ENCODE results near the gene CARS1. TPM values are rescaled to one million over a fixed set of nuclear protein-coding genes. Genes with fewer than 3 reads are reported as not detected.

Gene CARS1
- total RNA-seq, 1 experiment from 2014 or later: 67.6 TPM

- Mint-ChIP-seq H3K36me3 (ENCODE audit: insufficient read depth, unreplicated experiment) (no peaks in the 10 kb centered on the region), H3K9me3 (ENCODE audit: low read depth, unreplicated experiment) (no peaks in the 10 kb centered on the region), H3K4me3 (ENCODE audit: low read depth, unreplicated experiment) (no peak overlapping the region), H3K27me3 (ENCODE audit: unreplicated experiment) (peaks cover 33% of the 10 kb centered on the region), H3K4me1 (ENCODE audit: low read depth, unreplicated experiment) (peaks cover 7% of the 10 kb centered on the region), H3K27ac (ENCODE audit: unreplicated experiment) (no peak overlapping the region)
- intact Hi-C loops (cut with micrococcal nuclease; ENCODE audit: unreplicated experiment): no loop called here
- TF ChIP-seq CTCF (IDR thresholded peaks at IDR 0.05; ENCODE audit: unreplicated experiment): no peak
- no TSS peak for BruUV-seq (replicated peaks)
- no peak for DNase-seq
- CTCF ChIA-PET: no interaction called here
Observed at GRCh38 chr11:3080104-3080503, 22.9 kb upstream of the CARS1 start.

GRCh38 chr11:3077846-3078440, 20.7 kb upstream of the CARS1 start:
- CTCF ChIA-PET: interaction anchor here (1.1 kb wide), 1 partner anchor 13 kb away, joined by 3 read pairs; no protein-coding TSS in a partner anchor
- DNase-seq: no peak
- Mint-ChIP-seq H3K27me3 (ENCODE audit: unreplicated experiment) (peaks cover 33% of the 10 kb centered on the region), H3K4me1 (ENCODE audit: low read depth, unreplicated experiment) (peaks cover 7% of the 10 kb centered on the region), H3K36me3 (ENCODE audit: insufficient read depth, unreplicated experiment) (no peaks in the 10 kb centered on the region), H3K9me3 (ENCODE audit: low read depth, unreplicated experiment) (no peaks in the 10 kb centered on the region), H3K27ac (ENCODE audit: unreplicated experiment) (no peak overlapping the region), H3K4me3 (ENCODE audit: low read depth, unreplicated experiment) (no peak overlapping the region)
- no peak for TF ChIP-seq CTCF (IDR thresholded peaks at IDR 0.05; ENCODE audit: unreplicated experiment)
- intact Hi-C loops (cut with micrococcal nuclease; ENCODE audit: unreplicated experiment): no loop called here
- no TSS peak for BruUV-seq (replicated peaks)

DNA sequence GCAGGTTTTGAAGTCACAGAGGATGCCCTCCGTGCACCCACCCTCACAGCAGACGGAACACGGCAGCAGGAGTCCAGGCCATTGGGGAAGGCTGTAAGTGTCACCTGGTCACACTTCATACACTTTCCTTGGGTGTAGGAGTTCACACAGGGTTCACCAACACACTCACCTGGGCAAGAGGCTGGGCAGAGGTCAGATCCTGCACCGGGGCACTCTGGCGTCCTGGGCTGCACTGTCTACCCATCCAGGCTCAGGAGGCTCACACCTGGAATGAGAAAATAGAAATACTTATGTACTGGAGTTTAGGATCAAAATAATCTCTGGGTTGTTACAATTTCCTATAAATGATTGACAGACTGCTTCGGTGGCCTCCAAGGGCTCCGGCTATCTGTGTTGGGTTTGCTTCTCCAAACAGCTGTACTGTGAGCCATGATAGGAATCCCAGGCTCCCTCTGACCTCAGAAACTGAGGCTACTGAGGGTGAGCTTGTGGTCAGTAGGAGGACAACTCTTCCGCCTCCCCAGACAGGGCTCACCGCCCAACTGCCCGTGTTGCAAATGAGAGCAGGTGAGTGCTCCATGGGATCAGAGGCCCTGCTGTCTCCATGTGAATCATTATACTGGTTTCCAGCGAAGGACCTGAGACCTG, 20.1 kb upstream of the CARS1 start:
- CTCF ChIA-PET: interaction anchor here (1.1 kb wide), 1 partner anchor 14 kb away, joined by 3 read pairs; no protein-coding TSS in a partner anchor
- Mint-ChIP-seq H3K27ac (ENCODE audit: unreplicated experiment) (no peak overlapping the region), H3K4me1 (ENCODE audit: low read depth, unreplicated experiment) (peaks cover 7% of the 10 kb centered on the region), H3K36me3 (ENCODE audit: insufficient read depth, unreplicated experiment) (no peaks in the 10 kb centered on the region), H3K27me3 (ENCODE audit: unreplicated experiment) (peaks cover 37% of the 10 kb centered on the region), H3K9me3 (ENCODE audit: low read depth, unreplicated experiment) (no peaks in the 10 kb centered on the region), H3K4me3 (ENCODE audit: low read depth, unreplicated experiment) (no peak overlapping the region)
- intact Hi-C loops (cut with micrococcal nuclease; ENCODE audit: unreplicated experiment): no loop called here
- DNase-seq: no peak
- no peak for TF ChIP-seq CTCF (IDR thresholded peaks at IDR 0.05; ENCODE audit: unreplicated experiment)
- BruUV-seq (replicated peaks): no TSS peak

GRCh38 chr11:3074912-3075589, 17.8 kb upstream of the CARS1 start:
- Mint-ChIP-seq H3K27me3 (ENCODE audit: unreplicated experiment) (peaks cover 34% of the 10 kb centered on the region), H3K27ac (ENCODE audit: unreplicated experiment) (no peak overlapping the region), H3K9me3 (ENCODE audit: low read depth, unreplicated experiment) (no peaks in the 10 kb centered on the region), H3K4me3 (ENCODE audit: low read depth, unreplicated experiment) (no peak overlapping the region), H3K36me3 (ENCODE audit: insufficient read depth, unreplicated experiment) (no peaks in the 10 kb centered on the region), H3K4me1 (ENCODE audit: low read depth, unreplicated experiment) (no peaks in the 10 kb centered on the region)
- no peak for DNase-seq
- intact Hi-C loops (cut with micrococcal nuclease; ENCODE audit: unreplicated experiment): no loop called here
- no TSS peak for BruUV-seq (replicated peaks)
- CTCF ChIA-PET: no interaction called here
- no peak for TF ChIP-seq CTCF (IDR thresholded peaks at IDR 0.05; ENCODE audit: unreplicated experiment)
